DOHH2 (cell line): ENCODE results near the gene CYP26B1.

Experiments used
- H3F3A ChIP-seq: fragments of 200-600 bp; sonication (generic), shearing (Covaris generic); 2 replicates; pipeline ENCODE4 v1.6.0; 2016; ENCODE audit warnings: antibody characterized with exemption, mild to moderate bottlenecking; ENCODE audit not compliant: control insufficient read depth, insufficient read depth
- H3K27ac ChIP-seq: fragments of 200-600 bp; sonication (generic); 2 replicates; pipeline ENCODE4 v1.5.1; 2014; ENCODE audit warnings: low read depth, mild to moderate bottlenecking, low read length, moderate library complexity
- H3K27me3 ChIP-seq: fragments of 200-600 bp; sonication (generic); 2 replicates; pipeline ENCODE4 v1.6.1; 2014; ENCODE audit warnings: mild to moderate bottlenecking, low read length, mixed read lengths; ENCODE audit not compliant: control insufficient read depth
- H3K36me3 ChIP-seq: fragments of 200-600 bp; sonication (generic); 2 replicates; pipeline ENCODE4 v1.6.1; 2014; ENCODE audit warnings: mild to moderate bottlenecking, low read length, moderate library complexity, mixed read lengths; ENCODE audit not compliant: control insufficient read depth
- H3K4me1 ChIP-seq: fragments of 200-600 bp; sonication (generic); 2 replicates; pipeline ENCODE4 v1.6.1; 2014; ENCODE audit warnings: mild to moderate bottlenecking, low read length, mixed read lengths; ENCODE audit not compliant: control insufficient read depth
- H3K4me2 ChIP-seq: fragments of 200-600 bp; sonication (generic); 2 replicates; pipeline ENCODE4 v1.6.0; 2014; ENCODE audit warnings: mild to moderate bottlenecking, low read length, moderate library complexity
- H3K4me3 ChIP-seq: fragments of 200-600 bp; sonication (generic); 2 replicates; pipeline ENCODE4 v1.5.1; 2014; ENCODE audit warnings: mild to moderate bottlenecking, low read length, mixed read lengths
- H3K79me2 ChIP-seq: fragments of 200-600 bp; sonication (generic); 2 replicates; pipeline ENCODE4 v1.6.1; 2014; ENCODE audit warnings: mild to moderate bottlenecking, low read length, mixed read lengths; ENCODE audit not compliant: control insufficient read depth
- H3K9me2 ChIP-seq: fragments of 200-600 bp; sonication (generic); replicated peaks from 2 replicates; pipeline ENCODE4 v1.6.1; 2014; ENCODE audit warnings: mild to moderate bottlenecking, low read length, mixed read lengths; ENCODE audit not compliant: control insufficient read depth
- H3K9me3 ChIP-seq: fragments of 200-600 bp; sonication (generic); 2 replicates; pipeline ENCODE4 v1.6.1; 2014; ENCODE audit warnings: antibody characterized with exemption, low read length, mixed read lengths; ENCODE audit not compliant: control insufficient read depth, insufficient read depth
- H4K20me1 ChIP-seq: fragments of 200-600 bp; sonication (generic); 2 replicates; pipeline ENCODE4 v1.6.0; 2014; ENCODE audit warnings: low read depth, mild to moderate bottlenecking, antibody characterized with exemption, low read length, moderate library complexity; ENCODE audit not compliant: control insufficient read depth, insufficient read depth
- EZH2phosphoT487 ChIP-seq: fragments of 200-600 bp; sonication (generic); IDR thresholded peaks from 2 replicates; pipeline ENCODE4 v1.6.1; 2017; ENCODE audit warnings: borderline replicate concordance, mild to moderate bottlenecking, antibody characterized with exemption, low read length, moderate library complexity, mixed read lengths
- TF ChIP-seq, protein P1 (sequence below): fragments of 200-600 bp; sonication (generic); IDR thresholded peaks from one replicate; pipeline ENCODE4 v1.5.1; 2014; ENCODE audit warnings: antibody characterized with exemption, mild to moderate bottlenecking, low read depth, low read length; ENCODE audit not compliant: poor library complexity, severe bottlenecking

Gene CYP26B1

DNA sequence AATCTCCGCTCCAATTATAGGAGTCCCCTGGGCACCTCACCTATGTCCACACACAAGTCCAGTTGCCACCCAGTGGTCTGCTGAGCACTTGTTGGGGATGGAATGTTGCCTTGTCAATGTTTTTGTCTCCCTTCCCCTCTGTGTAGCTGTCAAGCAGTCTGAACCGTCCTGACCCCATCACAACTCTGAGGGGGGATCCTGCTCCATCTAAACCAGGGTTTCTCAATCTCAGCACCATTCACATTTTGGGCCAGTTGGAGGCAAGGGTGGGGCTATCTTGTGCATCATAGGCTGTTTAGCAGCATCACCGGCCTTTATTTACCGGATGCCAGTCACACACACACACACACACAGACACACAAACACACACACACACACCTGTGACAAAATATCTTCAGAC is 53.0 kb downstream of the CYP26B1 start:
- H3K27me3 ChIP-seq: no peaks in the 10 kb centered on the region
- H3K79me2 ChIP-seq: no peaks in the 10 kb centered on the region
- no peaks in the 10 kb centered on the region for H3K9me2 ChIP-seq
- H3K4me3 ChIP-seq: no peak overlapping the region
- 0 out of 2 replicates have a peak, but pooled peaks cover 2% of the 10 kb centered on the region for H3K9me3 ChIP-seq
- H3F3A ChIP-seq: no peaks in the 10 kb centered on the region
- no peaks in the 10 kb centered on the region for H3K4me1 ChIP-seq
- no peak for TF ChIP-seq EZH2phosphoT487
- H3K4me2 ChIP-seq: no peak overlapping the region
- no peaks in the 10 kb centered on the region for H4K20me1 ChIP-seq
- H3K27ac ChIP-seq: no peak overlapping the region
- no peaks in the 10 kb centered on the region for H3K36me3 ChIP-seq

GRCh38 chr2:72092111-72092510 is 55.6 kb downstream of the CYP26B1 start:
- 0 out of 2 replicates have a peak, but pooled peaks cover 2% of the 10 kb centered on the region for H3K9me3 ChIP-seq
- no peak overlapping the region for H3K27ac ChIP-seq
- H3K27me3 ChIP-seq: no peaks in the 10 kb centered on the region
- H3F3A ChIP-seq: no peaks in the 10 kb centered on the region
- H3K4me2 ChIP-seq: no peak overlapping the region
- H3K36me3 ChIP-seq: no peaks in the 10 kb centered on the region
- H3K4me3 ChIP-seq: no peak overlapping the region
- no peaks in the 10 kb centered on the region for H4K20me1 ChIP-seq
- H3K9me2 ChIP-seq: no peaks in the 10 kb centered on the region
- H3K79me2 ChIP-seq: no peaks in the 10 kb centered on the region
- TF ChIP-seq, protein P1, sequence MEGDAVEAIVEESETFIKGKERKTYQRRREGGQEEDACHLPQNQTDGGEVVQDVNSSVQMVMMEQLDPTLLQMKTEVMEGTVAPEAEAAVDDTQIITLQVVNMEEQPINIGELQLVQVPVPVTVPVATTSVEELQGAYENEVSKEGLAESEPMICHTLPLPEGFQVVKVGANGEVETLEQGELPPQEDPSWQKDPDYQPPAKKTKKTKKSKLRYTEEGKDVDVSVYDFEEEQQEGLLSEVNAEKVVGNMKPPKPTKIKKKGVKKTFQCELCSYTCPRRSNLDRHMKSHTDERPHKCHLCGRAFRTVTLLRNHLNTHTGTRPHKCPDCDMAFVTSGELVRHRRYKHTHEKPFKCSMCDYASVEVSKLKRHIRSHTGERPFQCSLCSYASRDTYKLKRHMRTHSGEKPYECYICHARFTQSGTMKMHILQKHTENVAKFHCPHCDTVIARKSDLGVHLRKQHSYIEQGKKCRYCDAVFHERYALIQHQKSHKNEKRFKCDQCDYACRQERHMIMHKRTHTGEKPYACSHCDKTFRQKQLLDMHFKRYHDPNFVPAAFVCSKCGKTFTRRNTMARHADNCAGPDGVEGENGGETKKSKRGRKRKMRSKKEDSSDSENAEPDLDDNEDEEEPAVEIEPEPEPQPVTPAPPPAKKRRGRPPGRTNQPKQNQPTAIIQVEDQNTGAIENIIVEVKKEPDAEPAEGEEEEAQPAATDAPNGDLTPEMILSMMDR: no peak
- TF ChIP-seq EZH2phosphoT487: no peak
- no peaks in the 10 kb centered on the region for H3K4me1 ChIP-seq

GRCh38 chr2:72090781-72091482 is 56.7 kb downstream of the CYP26B1 start:
- no peak overlapping the region for H3K27ac ChIP-seq

GRCh38 chr2:72090271-72090720 is 57.4 kb downstream of the CYP26B1 start:
- Histone ChIP-seq H3K27me3 (no peaks in the 10 kb centered on the region), H3K9me2 (no peaks in the 10 kb centered on the region), H3K9me3 (0 out of 2 replicates have a peak, but pooled peaks cover 2% of the 10 kb centered on the region), H3K79me2 (no peaks in the 10 kb centered on the region), H3K4me3 (no peak overlapping the region), H3F3A (no peaks in the 10 kb centered on the region), H4K20me1 (no peaks in the 10 kb centered on the region), H3K4me2 (no peak overlapping the region), H3K36me3 (no peaks in the 10 kb centered on the region), H3K4me1 (no peaks in the 10 kb centered on the region), H3K27ac (no peak overlapping the region)
- TF ChIP-seq, protein P1: no peak
- TF ChIP-seq EZH2phosphoT487: no peak

More at GRCh38 chr2:72090781-72091482, 56.7 kb downstream of the CYP26B1 start:
- Histone ChIP-seq H3K4me2 (no peak overlapping the region), H3K36me3 (no peaks in the 10 kb centered on the region), H3K79me2 (no peaks in the 10 kb centered on the region), H4K20me1 (no peaks in the 10 kb centered on the region), H3K9me3 (0 out of 2 replicates have a peak, but pooled peaks cover 2% of the 10 kb centered on the region), H3K4me3 (no peak overlapping the region), H3K4me1 (no peaks in the 10 kb centered on the region), H3F3A (no peaks in the 10 kb centered on the region), H3K27me3 (no peaks in the 10 kb centered on the region), H3K9me2 (no peaks in the 10 kb centered on the region)
- no peak for TF ChIP-seq EZH2phosphoT487
- TF ChIP-seq, protein P1: no peak
